Stimulated activated CD4-positive, alpha-beta T cell treated with anti-CD3 and anti-CD28 coated beads, Interleukin-12 subunit alpha, Interleukin-12 subunit beta, amount 100 ng/mL, for 48 hours (primary cell): ENCODE measurements around the gene RPS10.
A peak's percentile ranks its signal among the peaks of the same experiment; 100 is the strongest.
"Not testable (repeated sequence)": the region's sequence is repeated elsewhere in the genome, so short reads cannot be mapped to it uniquely, and the experiment has no call there.

ENCODE experiments used
- DNase-seq, 3 donors: peaks; one replicate each; pipeline ENCODE4 v3.0.0-alpha.2; 2020; ENCODE audit warnings: low read depth in 2 of 3, low spot score in 1 of 3

Gene RPS10

GRCh38 chr6:34393191-34393965 lies 32.5 kb downstream of the RPS10 start:
- no peak for DNase-seq

- DNase-seq, result peak; percentile 85 to 91 (median 90)
Measured at GRCh38 chr6:34392497-34393190, 33.2 kb downstream of the RPS10 start, which contains the start of gene NUDT3. Gene NUDT3, minus strand, starts transcription at chr6:34392669. Its CDS starts 307 bp downstream, at chr6:34392362.

- peak; percentile 16 to 41 (median 30) for DNase-seq
Measured at GRCh38 chr6:34391786-34392496, 33.9 kb downstream of the RPS10 start.

GRCh38 chr6:34391473-34391785 lies 34.4 kb downstream of the RPS10 start:
- DNase-seq, result no peak

GRCh38 chr6:34390531-34391472 lies 35.1 kb downstream of the RPS10 start:
- DNase-seq, result no peak

GRCh38 chr6:34389034-34389433 lies 36.8 kb downstream of the RPS10 start:
- no peak for DNase-seq

- DNase-seq, result no peak
Measured at GRCh38 chr6:34388421-34388820, 37.4 kb downstream of the RPS10 start.

- no peak for DNase-seq
Measured at GRCh38 chr6:34386316-34387137, 39.3 kb downstream of the RPS10 start.

- no peak for DNase-seq
Measured at GRCh38 chr6:34385793-34386195, 40.1 kb downstream of the RPS10 start.

GRCh38 chr6:34384321-34385153 lies 41.3 kb downstream of the RPS10 start:
- DNase-seq, result no peak

GRCh38 chr6:34383656-34384320 lies 42.1 kb downstream of the RPS10 start:
- DNase-seq, result no peak

GRCh38 chr6:34383161-34383631 lies 42.7 kb downstream of the RPS10 start:
- no peak for DNase-seq

GRCh38 chr6:34381081-34381480 lies 44.8 kb downstream of the RPS10 start:
- DNase-seq, result no peak

- DNase-seq, result no peak
Measured at GRCh38 chr6:34378470-34378869, 47.4 kb downstream of the RPS10 start.

GRCh38 chr6:34377984-34378383 lies 47.9 kb downstream of the RPS10 start:
- no peak for DNase-seq

- not testable (repeated sequence) for DNase-seq
Measured at GRCh38 chr6:34377571-34377970, 48.3 kb downstream of the RPS10 start.

GRCh38 chr6:34375833-34376232 lies 50.0 kb downstream of the RPS10 start:
- DNase-seq, result no peak

- DNase-seq, result no peak
Measured at GRCh38 chr6:34374508-34374907, 51.4 kb downstream of the RPS10 start.
